GM23338 (cell line): ENCODE data around the gene NKX2-1. TPM values are rescaled to one million over a fixed set of nuclear protein-coding genes. Genes with fewer than 3 reads are reported as not detected.

Experiments
- ATAC-seq: fragments of 200-7000 bp; cut with Tn5 transposase; 3 replicates; pipeline ENCODE4 v1.9.1; 2020
- DNase-seq: peaks from one replicate; pipeline ENCODE4 v3.0.0-alpha.2; 2015; ENCODE audit warnings: low spot score
- H2AFZ ChIP-seq: fragments of 200-600 bp; sonication (generic); 2 replicates; pipeline ENCODE4 v1.8.0; 2016; ENCODE audit warnings: antibody characterized with exemption, mild to moderate bottlenecking, moderate library complexity
- H3F3A ChIP-seq: fragments of 200-600 bp; sonication (generic); replicated peaks from 2 replicates; pipeline ENCODE4 v1.8.0; 2017; ENCODE audit warnings: antibody characterized with exemption, mixed run types, low read depth
- H3K27ac ChIP-seq: fragments of 200-600 bp; sonication (generic); 2 replicates; pipeline ENCODE4 v1.6.1; 2016; ENCODE audit warnings: low read depth
- H3K27me3 ChIP-seq: fragments of 200-600 bp; sonication (generic); 2 replicates; pipeline ENCODE4 v1.8.0; 2016; ENCODE audit warnings: mild to moderate bottlenecking, mixed run types, moderate library complexity; ENCODE audit not compliant: insufficient read depth
- H3K36me3 ChIP-seq: fragments of 200-600 bp; sonication (generic); 2 replicates; pipeline ENCODE4 v1.8.0; 2016; ENCODE audit warnings: mild to moderate bottlenecking; ENCODE audit not compliant: insufficient read depth
- H3K4me1 ChIP-seq: fragments of 200-600 bp; sonication (generic); 2 replicates; pipeline ENCODE4 v1.8.0; 2016; ENCODE audit warnings: mild to moderate bottlenecking, moderate library complexity; ENCODE audit not compliant: insufficient read depth
- H3K4me2 ChIP-seq: fragments of 200-600 bp; sonication (generic); 2 replicates; pipeline ENCODE4 v1.7.1; 2017; ENCODE audit warnings: mixed run types
- H3K4me3 ChIP-seq: fragments of 200-600 bp; sonication (generic); 2 replicates; pipeline ENCODE4 v1.6.1; 2016; ENCODE audit warnings: mixed run types
- H3K79me2 ChIP-seq: fragments of 200-600 bp; sonication (generic); replicated peaks from 2 replicates; pipeline ENCODE4 v1.8.0; 2017; ENCODE audit warnings: mild to moderate bottlenecking; ENCODE audit not compliant: insufficient read depth
- H3K9me2 ChIP-seq: fragments of 200-600 bp; sonication (generic); 2 replicates; pipeline ENCODE4 v1.8.0; 2017; ENCODE audit not compliant: insufficient read depth
- H4K20me1 ChIP-seq: fragments of 200-600 bp; sonication (generic); replicated peaks from 2 replicates; pipeline ENCODE4 v1.8.0; 2017; ENCODE audit warnings: mild to moderate bottlenecking; ENCODE audit not compliant: insufficient read depth
- H3K27ac Mint-ChIP-seq: 2 replicates; pipeline ENCODE4 v1.8.0; 2020; ENCODE audit warnings: inconsistent platforms, mild to moderate bottlenecking, moderate library complexity, mixed read lengths
- H3K27me3 Mint-ChIP-seq: 3 replicates; pipeline ENCODE4 v1.8.0; 2022; ENCODE audit warnings: low read depth, mild to moderate bottlenecking, moderate library complexity, mixed read lengths, inconsistent platforms; ENCODE audit not compliant: insufficient read depth, poor library complexity
- H3K36me3 Mint-ChIP-seq: 3 replicates; pipeline ENCODE4 v1.8.0; 2021; ENCODE audit warnings: low read depth, mild to moderate bottlenecking, inconsistent platforms, moderate library complexity, mixed read lengths
- H3K4me1 Mint-ChIP-seq: 3 replicates; pipeline ENCODE4 v1.8.0; 2020; ENCODE audit warnings: mild to moderate bottlenecking, inconsistent platforms, mixed read lengths
- H3K4me3 Mint-ChIP-seq: 3 replicates; pipeline ENCODE4 v1.8.0; 2021; ENCODE audit warnings: moderate library complexity, mild to moderate bottlenecking, inconsistent platforms, mixed read lengths
- H3K9me3 Mint-ChIP-seq: 3 replicates; pipeline ENCODE4 v1.8.0; 2020; ENCODE audit warnings: moderate library complexity, mild to moderate bottlenecking, inconsistent platforms, mixed read lengths
- CTCF ChIP-seq, 2 experiments: fragments of 200-600 bp in 1 of 2; sonication (generic) in 1 of 2; conservative IDR thresholded peaks; 2 replicates each; pipeline versions ENCODE4 v1.5.1 to v1.6.1; 2016 to 2017; ENCODE audit warnings: antibody characterized with exemption in 2 of 2, low read depth in 2 of 2, mild to moderate bottlenecking in 2 of 2, moderate library complexity in 1 of 2
- EZH2 ChIP-seq: fragments of 200-600 bp; sonication (generic); IDR thresholded peaks from one replicate; pipeline ENCODE4 v1.8.0; 2017; ENCODE audit warnings: antibody characterized with exemption, mild to moderate bottlenecking, low read depth; ENCODE audit not compliant: unreplicated experiment
- EZH2phosphoT487 ChIP-seq: fragments of 200-600 bp; sonication (generic); IDR thresholded peaks from one replicate; pipeline ENCODE4 v1.8.1; 2018; ENCODE audit warnings: antibody characterized with exemption; ENCODE audit not compliant: unreplicated experiment
- POLR2AphosphoS5 ChIP-seq: IDR thresholded peaks from 2 replicates; pipeline ENCODE4 v1.6.1; 2016; ENCODE audit warnings: antibody characterized with exemption, low read depth
- REST ChIP-seq: IDR thresholded peaks from one replicate; pipeline ENCODE4 v1.6.1; 2018; ENCODE audit warnings: antibody characterized with exemption; ENCODE audit not compliant: unreplicated experiment
- ZNF114 ChIP-seq: fragments of 250-450 bp; sonication (Bioruptor Pico); IDR thresholded peaks from 2 replicates; pipeline ENCODE4 v1.5.0; 2020; ENCODE audit warnings: mild to moderate bottlenecking, moderate library complexity
- ZNF331 ChIP-seq: fragments of 250-450 bp; sonication (Bioruptor Pico); IDR thresholded peaks from 2 replicates; pipeline ENCODE4 v1.5.0; 2020; ENCODE audit warnings: low read depth, mild to moderate bottlenecking, moderate library complexity
- ZNF462 ChIP-seq: fragments of 250-450 bp; sonication (Bioruptor Pico); IDR thresholded peaks from 2 replicates; pipeline ENCODE4 v1.5.0; 2020; ENCODE audit warnings: mild to moderate bottlenecking, moderate library complexity
- polyA plus RNA-seq: library from polyadenylated mRNA; unstranded; fragments of >200 nt; fragmentation: Nextera tagmentation; extraction: Ambion mirVana; gene quantifications from 2 replicates; pipeline ENCODE4 v1.2.1, GENCODE V29; 2016
- total RNA-seq: library from RNA; depleted of rRNA; stranded (reverse); fragments of >200 nt; shearing (Covaris generic); gene quantifications from 2 replicates; pipeline ENCODE4 v1.2.3, GENCODE V29; 2014

NKX2-1 gene
- total and polyA plus RNA-seq, 2 experiments from 2014 or later, result not detected

- no peak overlapping the region for H2AFZ ChIP-seq
- H3F3A ChIP-seq, result peaks cover 9% of the 10 kb centered on the region; the same call in 1 of the 2 replicates
- no peak overlapping the region for H3K4me2 ChIP-seq
- Mint-ChIP-seq H3K36me3 (no peaks in the 10 kb centered on the region), H3K9me3 (no peaks in the 10 kb centered on the region), H3K4me1 (peaks cover 28% of the 10 kb centered on the region), H3K27me3 (peaks cover 57% of the 10 kb centered on the region), H3K4me3 (no peak overlapping the region), H3K27ac (no peak overlapping the region)
- H3K4me1 ChIP-seq, result peaks cover 46% of the 10 kb centered on the region
- no peak overlapping the region for H3K4me3 ChIP-seq
- ATAC-seq (no peak), DNase-seq (no peak)
- H3K36me3 ChIP-seq, result no peaks in the 10 kb centered on the region
- TF ChIP-seq ZNF331 (CRISPR knock-in tag) (no peak), POLR2AphosphoS5 (no peak), EZH2phosphoT487 (no peak), REST (no peak), ZNF114 (CRISPR knock-in tag) (no peak), CTCF (conservative IDR thresholded peaks at IDR 0.05; ENCODE audit: low read depth in 2 of 2) (no peak), EZH2 (no peak)
- no peak overlapping the region for H3K27ac ChIP-seq
- H3K79me2 ChIP-seq, result no peaks in the 10 kb centered on the region
- H3K27me3 ChIP-seq, result peaks cover 96% of the 10 kb centered on the region
- no peaks in the 10 kb centered on the region for H3K9me2 ChIP-seq
- peaks cover 15% of the 10 kb centered on the region for H4K20me1 ChIP-seq
These were observed 21.1 kb downstream of the NKX2-1 start for GRCh38 chr14:36498938-36499337.

GRCh38 chr14:36496346-36496745, 23.7 kb downstream of the NKX2-1 start:
- Histone ChIP-seq H3F3A (no peaks in the 10 kb centered on the region), H3K9me2 (no peaks in the 10 kb centered on the region), H3K4me1 (peaks cover 45% of the 10 kb centered on the region), H4K20me1 (no peaks in the 10 kb centered on the region), H3K27ac (no peak overlapping the region), H3K27me3 (peaks cover 70% of the 10 kb centered on the region), H3K4me3 (no peak overlapping the region), H3K36me3 (no peaks in the 10 kb centered on the region), H3K4me2 (no peak overlapping the region), H3K79me2 (no peaks in the 10 kb centered on the region), H2AFZ (no peak overlapping the region)
- ATAC-seq (no peak), DNase-seq (no peak)
- Mint-ChIP-seq H3K36me3 (no peaks in the 10 kb centered on the region), H3K9me3 (no peaks in the 10 kb centered on the region), H3K27me3 (peaks cover 31% of the 10 kb centered on the region), H3K4me1 (peaks cover 27% of the 10 kb centered on the region), H3K27ac (no peak overlapping the region), H3K4me3 (no peak overlapping the region)
- TF ChIP-seq ZNF462, result no peak
- no peak for TF ChIP-seq EZH2phosphoT487
- no peak for TF ChIP-seq CTCF (conservative IDR thresholded peaks at IDR 0.05; ENCODE audit: low read depth in 2 of 2)
